Heart right ventricle (tissue), 16 donors: ENCODE measurements around the gene PIAS4. TPM values are rescaled to one million over a fixed set of nuclear protein-coding genes. Genes with fewer than 3 reads are reported as not detected.
A peak's percentile ranks its signal among the peaks of the same experiment; 100 is the strongest.

Experiments
- ATAC-seq, 8 donors: fragments of 200-7000 bp; cut with Tn5 transposase; one replicate each; pipeline ENCODE4 v1.9.1; 2020; ENCODE audit warnings: mild to moderate bottlenecking in 8 of 8, moderate library complexity in 8 of 8, moderate number of reproducible peaks in 1 of 8
- DNase-seq, 2 donors: peaks; one replicate each; pipeline ENCODE4 v3.0.0-alpha.2; 2020
- H3K27ac ChIP-seq, 10 donors: fragments of 200-600 bp; sonication (generic) in 2 of 10; one replicate each; pipeline versions ENCODE4 v1.5.0 to v1.8.0; 2020 to 2022; ENCODE audit warnings: mild to moderate bottlenecking in 3 of 10
- H3K27me3 ChIP-seq, 7 donors: fragments of 200-600 bp; one replicate each; pipeline ENCODE4 v1.8.0; 2021 to 2022; ENCODE audit warnings: mild to moderate bottlenecking in 2 of 7
- H3K36me3 ChIP-seq, 9 donors: fragments of 200-600 bp; sonication (generic) in 1 of 9; one replicate each; pipeline versions ENCODE4 v1.5.0 to v1.8.0; 2020 to 2022; ENCODE audit warnings: mild to moderate bottlenecking in 2 of 9
- H3K4me1 ChIP-seq, 9 donors: fragments of 200-600 bp; sonication (generic) in 1 of 9; one replicate each; pipeline versions ENCODE4 v1.5.0 to v1.8.0; 2020 to 2022; ENCODE audit warnings: mild to moderate bottlenecking in 4 of 9
- H3K4me3 ChIP-seq, 10 donors: fragments of 200-600 bp; sonication (generic) in 2 of 10; one replicate each; pipeline versions ENCODE4 v1.5.0 to v1.8.0; 2020 to 2022; ENCODE audit warnings: mild to moderate bottlenecking in 7 of 10, moderate library complexity in 2 of 10
- H3K9me3 ChIP-seq, 11 donors: fragments of 200-600 bp in 10 of 11; sonication (generic) in 2 of 11; one replicate each; pipeline versions ENCODE4 v1.5.0 to v1.8.0; 2013 to 2022; ENCODE audit warnings: mild to moderate bottlenecking in 2 of 11, control low read depth in 1 of 11, moderate library complexity in 1 of 11
- CTCF ChIP-seq, 9 donors: fragments of 200-600 bp; sonication (generic) in 2 of 9; IDR thresholded peaks; one replicate each; pipeline versions ENCODE4 v1.5.0 to v1.8.0; 2021 to 2022; ENCODE audit warnings: antibody characterized with exemption in 9 of 9, mild to moderate bottlenecking in 5 of 9, moderate library complexity in 1 of 9
- WGBS, 2 donors: extraction: QIAGEN DNeasy Blood & Tissue Kit; methylation state at CpG; one replicate each; pipeline ENCODE4 v1.1.7; 2013; ENCODE audit warnings: inconsistent platforms in 1 of 2; 5-methylcytosine and 5-hydroxymethylcytosine counted together
- intact Hi-C, 10 donors: fragments of 100-400 bp; cut with DNase I; formaldehyde crosslinking; loops; one replicate each; pipeline versions ENCODE4 v1.11.1 to v1.14.2; 2022
- polyA plus RNA-seq, 2 donors: library from polyadenylated mRNA; stranded (reverse); fragments of 200-250 nt; gene quantifications; one replicate each; pipeline ENCODE4 v1.2.3, GENCODE V29; 2013
- total RNA-seq, 10 donors: library from RNA; stranded (reverse); fragmentation: NEBNext Ultra II Directional in 3 of 10; extraction: Animal tissue kit (Norgen Biotek cat#: 25700) in 3 of 10; gene quantifications; one replicate each; pipeline versions ENCODE4 v1.2.1 to v1.2.4, GENCODE V29; 2021 to 2023
- donor health status: Arrhythmogenic right ventricular cardiomyopathy.
- donor health status: ischemic (EF 13 %, LVEDD 7.1; RV severe dilation, severe dysfunction).
- donor health status: healthy with polysubstance abuse.
- donor health status: DM: no; HTN: yes; CAD: no.
- donor health status: DM: no; HTN: no; CAD: no.
- donor health status: ischemic (EF 25% LVEDD 6.9; RV normal size, moderate dysfunction).
- donor health status: ischemic (EF 25% LVEDD 5.7; RV mildly dilated, moderate dysfunction).
- donor health status: healthy.
- donor health status: DM: yes; HTN: yes; CAD: no.
- donor health status: Ischemic cardiomyopathy.
- donor health status: ischemic (EF 35%, LVEDD 5.7; RV mildly dilated, moderate dysfunction).
- donor health status: nonischemic (EF 11% LVEDD 7.7; RV severe dilation, severe dysfunction).
- donor health status: DM: yes; HTN: yes; CAD: no.
- donor health status: PGD.
- donor health status: ischemic (EF 29% LVEDD 5.4; RV normal size, mild dysfunction).
- donor health status: nonischemic (EF 23%, LVEDD 6.1; RV moderate dilation, normal function).

The PIAS4 gene
- total and polyA plus RNA-seq, 12 donors = 8.5 to 22.8 (median 13.4) TPM

DNA sequence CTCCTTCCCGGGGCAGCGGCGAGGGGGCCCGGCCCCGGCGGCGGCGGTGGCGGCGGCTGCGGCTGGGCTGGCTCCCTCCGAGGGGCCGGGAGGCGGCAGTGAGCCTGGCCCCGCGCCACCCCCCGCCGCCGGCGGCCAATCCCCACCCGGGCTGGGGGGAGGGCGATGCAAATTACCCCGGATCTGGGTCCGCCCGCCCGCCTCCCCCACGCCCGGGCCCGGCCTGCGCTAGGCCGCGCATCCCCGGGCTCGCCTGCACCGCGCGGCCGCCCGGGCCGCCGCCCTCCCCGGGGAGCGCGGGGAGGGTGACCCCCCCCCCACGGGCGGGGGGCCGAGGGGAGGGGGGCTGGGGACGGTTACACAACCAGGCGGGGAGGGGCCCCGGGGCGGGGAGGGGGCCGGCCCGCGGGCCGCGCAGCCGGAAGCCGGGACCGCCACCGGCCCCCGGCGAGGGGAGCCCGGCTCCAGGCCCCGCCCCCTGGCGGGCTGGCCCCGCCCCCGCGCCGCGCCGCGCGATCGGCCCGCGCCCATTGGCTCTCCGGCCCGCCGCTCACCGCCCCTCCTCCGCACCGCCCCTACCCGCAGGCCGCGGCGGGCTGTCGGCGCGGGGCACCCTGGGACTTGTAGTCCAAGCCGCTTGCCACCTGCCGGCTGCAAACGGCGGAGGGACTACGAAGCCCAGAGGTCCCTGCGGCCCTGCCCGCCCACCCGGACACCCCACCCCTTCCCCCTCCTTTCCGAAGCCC, 58.1 kb downstream of the PIAS4 start:
- 0 to 1% methylated on average over 31 to 92 of the region's 98 CpGs for WGBS, 2 donors
- Histone ChIP-seq H3K4me1 (peaks cover 33 to 62% (median 53%) of the 10 kb centered on the region in 9 donors), H3K36me3 (peaks cover 0 to 19% (median 0%) of the 10 kb centered on the region in 9 donors), H3K9me3 (no peaks in the 10 kb centered on the region), H3K27ac (peak overlapping the region; percentile 98 to 100 (median 99)), H3K4me3 (peak overlapping the region in 9 of 10 donors; percentile 79 to 99 (median 96)), H3K27me3 (no peaks in the 10 kb centered on the region)
- peak; percentile 95 to 97 for DNase-seq
- TF ChIP-seq CTCF (IDR thresholded peaks at IDR 0.05) = peak in 1 of 9 donors; percentile 20
- peak; percentile 78 to 88 (median 84) for ATAC-seq
- intact Hi-C loops = loop anchor here in 2 of 10 donors (5.0 to 10.0 kb wide), 2 partner anchors 58 to 61 kb away; partner anchors contain the start of gene PIAS4 (in 2 of the 2)

DNA sequence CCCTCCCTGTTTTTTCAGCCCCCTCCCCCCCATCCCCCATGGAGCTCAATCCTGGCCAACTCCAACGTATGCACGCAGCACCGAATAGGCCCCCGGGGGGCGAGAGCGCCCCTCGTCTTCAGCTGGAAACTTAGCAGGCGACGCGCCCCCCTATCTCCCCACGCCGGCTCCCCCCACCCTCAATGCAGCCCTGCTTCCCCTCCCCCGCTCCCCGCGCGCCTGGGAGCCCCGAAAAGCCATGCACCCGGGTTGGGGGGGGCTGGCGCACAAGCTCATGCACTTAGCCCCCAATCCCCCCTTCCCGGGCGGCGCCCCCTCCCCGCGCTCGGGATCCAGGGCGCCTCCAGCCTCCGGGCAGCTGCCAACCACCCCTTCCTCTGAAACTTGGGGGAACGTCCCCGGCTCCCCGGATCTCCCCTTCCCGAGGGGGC, 58.7 kb downstream of the PIAS4 start:
- Histone ChIP-seq H3K27me3 (no peaks in the 10 kb centered on the region), H3K9me3 (no peaks in the 10 kb centered on the region), H3K27ac (peak overlapping the region; percentile 93 to 100 (median 99)), H3K4me1 (peaks cover 27 to 56% (median 47%) of the 10 kb centered on the region in 9 donors), H3K4me3 (peak overlapping the region; percentile 79 to 99 (median 96)), H3K36me3 (peaks cover 0 to 19% (median 0%) of the 10 kb centered on the region in 9 donors)
- DNase-seq (peak in 1 of 2 donors; percentile 69), ATAC-seq (no peak)
- intact Hi-C loops = loop anchor here in 2 of 10 donors (5.0 to 10.0 kb wide), 2 partner anchors 59 to 61 kb away; partner anchors contain the start of gene PIAS4 (in 2 of the 2)
- no peak for TF ChIP-seq CTCF (IDR thresholded peaks at IDR 0.05)
- 0 to 1% methylated on average over 14 to 31 of the region's 31 CpGs for WGBS, 2 donors

DNA sequence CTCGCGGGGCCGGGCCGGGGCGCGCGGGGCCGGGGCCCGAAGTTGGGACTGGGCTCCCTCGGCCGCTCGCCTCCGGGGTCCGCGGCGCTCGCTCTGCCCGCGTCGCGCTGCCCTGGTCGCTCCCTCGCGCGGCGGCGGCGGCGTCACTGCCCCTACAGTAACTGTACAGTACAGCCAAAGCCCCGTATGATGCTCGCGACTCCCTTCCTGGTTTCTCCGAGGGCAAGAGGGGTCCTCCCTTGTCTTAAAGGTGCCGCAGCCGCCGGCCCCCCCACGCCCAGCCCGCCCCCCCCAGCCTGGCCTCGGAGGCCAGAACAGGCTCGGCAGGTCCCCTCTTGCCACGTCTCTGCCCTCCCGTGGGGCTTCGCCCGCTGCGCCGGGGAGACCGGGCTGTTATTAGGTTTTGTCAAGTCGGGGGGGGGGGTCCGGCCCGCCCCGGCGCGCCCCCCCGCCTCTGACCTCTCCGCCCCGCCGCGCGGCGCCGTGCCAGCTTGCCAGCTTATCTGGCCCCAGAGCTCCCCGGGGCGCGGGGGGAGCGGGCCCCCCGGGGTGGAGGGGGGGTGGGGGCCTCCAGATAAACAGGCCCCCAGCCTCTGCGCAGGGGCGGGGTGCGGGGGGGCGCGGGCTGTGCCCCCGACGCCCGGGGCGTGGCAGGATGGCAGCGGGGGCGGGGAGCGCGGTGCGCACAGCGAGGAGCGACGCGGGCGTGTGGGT, 59.3 kb downstream of the PIAS4 start, which contains the start of gene ZBTB7A:
ZBTB7A (minus strand) TSS at position 218 of the 714 bp plus-strand sequence. CDS start 11,667 bp downstream, outside the sequence.
- Histone ChIP-seq H3K4me3 (peak within 1 kb of the TSS; percentile 79 to 99 (median 96)), H3K27me3 (no peaks in the 10 kb centered on the region), H3K4me1 (peaks cover 21 to 50% (median 40%) of the 10 kb centered on the region in 9 donors), H3K27ac (peak within 1 kb of the TSS; percentile 98 to 100 (median 99)), H3K9me3 (no peaks in the 10 kb centered on the region), H3K36me3 (peaks cover 0 to 18% (median 0%) of the 10 kb centered on the region in 9 donors)
- DNase-seq = peak; percentile 84 to 91
- 0 to 1% methylated on average over 44 to 85 of the region's 85 CpGs for WGBS, 2 donors
- intact Hi-C loops = loop anchor here in 2 of 10 donors (5.0 to 10.0 kb wide), 2 partner anchors 60 to 62 kb away; partner anchors contain the start of gene PIAS4 (in 2 of the 2)
- peak; percentile 41 to 56 (median 49) for ATAC-seq
- TF ChIP-seq CTCF (IDR thresholded peaks at IDR 0.05) = no peak
